Ectodermal cell (in vitro differentiated cells): ENCODE results near the gene AP1M1.
"Not testable (repeated sequence)": the region's sequence is repeated elsewhere in the genome, so short reads cannot be mapped to it uniquely, and the experiment has no call there.

Experiments used
- H3K27ac ChIP-seq: 2 replicates; pipeline ENCODE4 v1.7.0; 2013; ENCODE audit warnings: mild to moderate bottlenecking, low read depth, low read length; ENCODE audit not compliant: insufficient read depth, poor library complexity, severe bottlenecking
- H3K27me3 ChIP-seq: 2 replicates; pipeline ENCODE4 v1.7.0; 2013; ENCODE audit warnings: mild to moderate bottlenecking, low read length; ENCODE audit not compliant: insufficient read depth, control insufficient read depth, poor library complexity, severe bottlenecking
- H3K36me3 ChIP-seq: one replicate; pipeline ENCODE4 v1.7.0; 2013; ENCODE audit warnings: low read length; ENCODE audit not compliant: control insufficient read depth, insufficient read depth
- H3K4me1 ChIP-seq: one replicate; pipeline ENCODE4 v1.7.0; 2013; ENCODE audit warnings: low read length; ENCODE audit not compliant: control insufficient read depth, insufficient read depth
- H3K4me3 ChIP-seq: 2 replicates; pipeline ENCODE4 v1.7.0; 2013; ENCODE audit warnings: low read depth, low read length, control low read depth; ENCODE audit not compliant: insufficient read depth
- H3K9me3 ChIP-seq: 2 replicates; pipeline ENCODE4 v1.7.0; 2013; ENCODE audit warnings: mild to moderate bottlenecking, low read length, moderate library complexity; ENCODE audit not compliant: control insufficient read depth
- WGBS, 2 experiments: methylation state at CpG; one replicate each; pipeline ENCODE4 v1.1.7; 2013; ENCODE audit warnings: missing lambda C conversion rate in 2 of 2; 5-methylcytosine and 5-hydroxymethylcytosine counted together

AP1M1 gene

DNA sequence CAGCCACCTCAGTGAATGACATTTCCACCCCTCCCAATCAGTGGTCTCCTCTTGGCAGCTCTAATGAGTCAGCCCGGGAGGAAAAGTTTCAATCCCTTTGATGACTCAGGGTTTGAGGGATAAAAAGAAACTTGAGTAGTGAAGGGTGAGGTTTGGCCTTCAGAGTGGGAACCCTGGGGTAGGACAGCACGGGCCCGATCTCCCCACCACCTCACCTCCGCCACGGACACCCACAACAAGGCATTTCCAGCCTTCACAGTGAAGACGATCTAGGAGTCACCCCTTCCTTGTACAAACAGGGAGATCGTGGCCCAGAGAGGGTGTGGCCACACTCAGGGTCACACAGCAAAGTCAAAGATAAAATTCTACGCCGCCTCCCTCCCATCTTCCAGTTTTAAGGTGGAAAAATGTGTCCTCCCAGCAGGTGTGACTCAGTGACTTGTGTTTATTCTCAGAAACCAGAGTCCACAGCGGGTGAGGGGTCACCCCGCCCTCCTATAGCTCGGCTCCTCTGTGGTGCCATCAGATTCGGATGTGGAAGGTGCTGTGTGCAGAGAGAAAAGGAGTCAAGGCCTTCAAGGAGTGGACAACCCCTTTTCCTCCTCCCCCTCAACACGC, 36.7 kb upstream of the AP1M1 start:
- Histone ChIP-seq H3K27me3 (no peaks in the 10 kb centered on the region), H3K36me3 (no peaks in the 10 kb centered on the region), H3K4me1 (no peaks in the 10 kb centered on the region), H3K27ac (no peak overlapping the region), H3K4me3 (no peak overlapping the region), H3K9me3 (no peaks in the 10 kb centered on the region)
- WGBS, 2 experiments = 74 to 79% methylated on average over 14 of the region's 14 CpGs

DNA sequence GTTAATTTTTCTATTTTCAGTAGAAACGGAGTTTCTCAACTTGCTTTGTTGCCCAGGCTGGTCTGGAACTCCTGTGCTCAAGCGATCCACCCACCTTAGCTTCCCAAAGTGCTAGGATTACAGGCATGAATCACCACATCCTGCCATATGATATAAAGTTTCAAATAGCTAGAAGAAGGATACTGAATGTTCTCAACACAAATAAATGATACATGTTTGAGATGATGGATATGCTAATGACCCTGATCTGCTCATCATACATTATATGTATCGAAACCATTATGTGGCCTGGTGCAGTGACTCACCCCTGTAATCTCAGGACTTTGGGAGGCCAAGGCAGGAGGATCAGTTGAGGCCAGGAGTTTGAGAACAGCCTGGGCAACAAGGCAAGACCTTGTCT, 35.9 kb upstream of the AP1M1 start:
- no peaks in the 10 kb centered on the region for H3K27me3 ChIP-seq
- H3K36me3 ChIP-seq = no peaks in the 10 kb centered on the region
- no peaks in the 10 kb centered on the region for H3K9me3 ChIP-seq
- no peak overlapping the region for H3K4me3 ChIP-seq
- no peaks in the 10 kb centered on the region for H3K4me1 ChIP-seq
- no peak overlapping the region for H3K27ac ChIP-seq
- 84 to 90% methylated on average over 3 of the region's 3 CpGs for WGBS, 2 experiments

DNA sequence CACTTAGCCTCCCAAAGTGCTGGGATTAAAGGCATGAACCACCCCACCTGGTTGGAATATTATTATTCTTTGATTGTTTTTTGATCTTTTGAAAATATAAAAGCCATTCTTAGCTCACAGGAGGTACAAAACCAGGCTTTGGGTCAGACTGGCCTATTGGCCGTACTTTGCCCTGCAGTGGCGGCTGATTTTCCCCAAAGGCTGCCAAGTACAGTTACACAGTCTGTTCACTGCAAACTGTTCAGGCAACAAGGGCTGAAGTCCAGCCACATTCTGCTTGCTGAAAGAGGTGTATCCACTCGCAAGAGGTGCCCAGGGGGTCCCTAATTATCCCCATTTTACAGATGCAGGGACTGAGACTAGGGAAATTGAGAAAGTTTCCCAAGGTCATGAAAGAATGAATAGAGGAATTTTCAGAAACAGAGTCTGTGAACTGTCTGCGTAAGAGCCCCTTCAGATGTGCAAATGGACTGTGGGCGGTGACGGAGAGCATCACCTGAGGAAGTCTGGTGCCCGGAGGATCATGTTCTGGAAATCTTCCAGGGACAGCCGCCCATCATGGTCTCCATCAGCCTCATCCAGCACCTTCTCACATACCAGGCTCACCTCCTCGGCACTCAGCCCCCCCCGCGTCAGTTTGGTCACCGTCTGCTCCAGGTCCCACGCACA, 33.4 kb upstream of the AP1M1 start:
- Histone ChIP-seq H3K4me3 (no peak overlapping the region), H3K36me3 (no peaks in the 10 kb centered on the region), H3K9me3 (no peaks in the 10 kb centered on the region), H3K4me1 (no peaks in the 10 kb centered on the region), H3K27me3 (no peaks in the 10 kb centered on the region), H3K27ac (no peak overlapping the region)
- WGBS, 2 experiments = 85 to 88% methylated on average over 13 of the region's 13 CpGs

DNA sequence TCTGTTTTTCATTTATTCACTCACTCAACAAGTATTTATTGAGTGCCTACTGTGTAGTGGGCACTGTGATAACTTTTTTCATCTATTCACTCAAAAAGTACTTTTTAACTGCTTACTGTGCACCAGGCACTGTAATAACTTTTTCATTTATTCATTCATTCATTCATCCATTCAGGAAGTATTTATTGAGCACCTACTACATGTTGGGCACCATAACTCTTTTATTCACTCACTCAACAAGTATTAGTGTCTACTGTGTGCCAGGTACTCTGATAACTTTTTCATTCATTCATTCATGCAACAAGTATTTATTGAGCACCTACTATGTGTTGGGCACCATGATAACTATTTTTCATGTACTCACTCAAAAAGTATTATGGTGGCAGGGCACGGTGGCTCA, 31.3 kb upstream of the AP1M1 start:
- H3K36me3 ChIP-seq = no peaks in the 10 kb centered on the region
- no peaks in the 10 kb centered on the region for H3K9me3 ChIP-seq
- no peaks in the 10 kb centered on the region for H3K4me1 ChIP-seq
- H3K27me3 ChIP-seq = no peaks in the 10 kb centered on the region
- H3K4me3 ChIP-seq = no peak overlapping the region
- WGBS, 2 experiments = 80 to 90% methylated on average over 1 of the region's 1 CpG
- H3K27ac ChIP-seq = no peak overlapping the region

DNA sequence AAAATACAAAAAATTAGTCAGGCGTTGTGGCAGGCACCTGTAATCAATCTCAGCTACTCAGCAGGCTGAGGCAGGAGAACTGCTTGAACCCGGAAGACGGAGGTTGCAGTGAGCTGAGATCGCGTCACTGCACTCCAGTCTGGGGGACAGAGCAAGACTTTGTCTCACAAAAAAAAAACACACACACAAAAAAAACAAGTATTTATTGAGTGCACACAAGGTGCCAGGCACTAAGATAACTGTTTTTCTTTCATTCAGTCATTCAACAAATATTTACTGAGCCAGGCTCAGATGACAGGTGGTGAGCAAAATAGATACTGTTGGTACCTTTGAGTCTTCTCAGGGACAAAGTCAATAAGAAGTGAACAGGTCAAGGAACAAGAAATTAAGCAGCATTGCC, 30.7 kb upstream of the AP1M1 start:
- Histone ChIP-seq H3K36me3 (no peaks in the 10 kb centered on the region), H3K27ac (no peak overlapping the region), H3K4me3 (no peak overlapping the region), H3K9me3 (no peaks in the 10 kb centered on the region), H3K27me3 (no peaks in the 10 kb centered on the region), H3K4me1 (no peaks in the 10 kb centered on the region)
- 92% methylated on average over 5 of the region's 5 CpGs for WGBS, 2 experiments

DNA sequence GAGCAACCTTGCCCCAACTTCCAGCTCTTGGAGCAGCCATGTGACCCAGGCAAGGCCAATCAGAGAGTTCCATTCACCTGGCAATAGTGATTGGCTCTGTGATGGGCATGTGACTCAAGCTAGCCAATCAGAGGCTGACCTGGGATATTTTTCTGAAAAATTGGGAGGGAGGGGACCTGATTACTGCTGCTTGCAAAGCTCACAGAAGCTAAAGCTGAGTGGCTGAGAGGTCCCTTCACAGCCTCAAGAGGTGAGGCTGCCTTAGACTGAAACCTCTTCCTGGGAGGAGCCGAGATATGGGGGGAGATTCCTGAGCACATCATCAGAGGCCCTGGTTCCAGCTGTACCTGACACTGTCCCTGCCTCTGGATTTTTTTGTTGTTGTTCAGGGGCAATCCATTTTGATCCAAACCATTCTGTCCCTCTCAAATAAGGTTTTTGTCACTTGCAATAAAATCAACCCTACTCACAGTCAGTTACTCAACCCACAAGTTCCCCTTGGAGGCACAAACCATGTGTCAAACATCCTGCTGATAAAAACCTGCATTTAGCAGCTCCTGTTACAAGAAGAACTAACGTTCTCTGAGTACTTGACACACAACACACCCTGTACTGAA, 29.1 kb upstream of the AP1M1 start:
- WGBS, 2 experiments = 80 to 89% methylated on average over 2 of the region's 2 CpGs
- H3K36me3 ChIP-seq = no peaks in the 10 kb centered on the region
- H3K4me3 ChIP-seq = no peak overlapping the region
- H3K27ac ChIP-seq = no peak overlapping the region
- H3K9me3 ChIP-seq = no peaks in the 10 kb centered on the region
- no peaks in the 10 kb centered on the region for H3K4me1 ChIP-seq
- no peaks in the 10 kb centered on the region for H3K27me3 ChIP-seq

DNA sequence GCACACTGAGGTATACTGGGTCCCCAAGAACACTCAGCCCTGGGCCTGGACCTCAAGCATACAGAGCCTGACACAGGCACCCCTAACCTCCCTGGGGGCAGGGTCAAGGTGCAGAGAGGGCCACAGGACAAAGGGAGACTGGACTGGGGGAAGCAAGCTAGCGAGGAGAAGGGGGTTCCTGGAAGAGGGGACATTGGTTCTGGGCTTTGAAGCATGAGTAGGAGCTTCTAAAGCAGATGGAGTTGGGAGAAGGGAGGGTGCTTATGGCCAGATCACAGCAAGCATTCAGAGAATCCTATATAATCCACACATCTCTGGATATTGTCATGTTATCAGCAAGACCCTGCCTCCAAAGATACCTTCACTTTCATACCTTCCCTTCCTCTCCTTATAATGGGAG, 27.6 kb upstream of the AP1M1 start:
- Histone ChIP-seq H3K27me3 (no peaks in the 10 kb centered on the region), H3K36me3 (no peaks in the 10 kb centered on the region), H3K9me3 (no peaks in the 10 kb centered on the region), H3K27ac (no peak overlapping the region), H3K4me1 (no peaks in the 10 kb centered on the region), H3K4me3 (no peak overlapping the region)
- WGBS, 2 experiments = 76 to 81% methylated on average over 1 of the region's 1 CpG

DNA sequence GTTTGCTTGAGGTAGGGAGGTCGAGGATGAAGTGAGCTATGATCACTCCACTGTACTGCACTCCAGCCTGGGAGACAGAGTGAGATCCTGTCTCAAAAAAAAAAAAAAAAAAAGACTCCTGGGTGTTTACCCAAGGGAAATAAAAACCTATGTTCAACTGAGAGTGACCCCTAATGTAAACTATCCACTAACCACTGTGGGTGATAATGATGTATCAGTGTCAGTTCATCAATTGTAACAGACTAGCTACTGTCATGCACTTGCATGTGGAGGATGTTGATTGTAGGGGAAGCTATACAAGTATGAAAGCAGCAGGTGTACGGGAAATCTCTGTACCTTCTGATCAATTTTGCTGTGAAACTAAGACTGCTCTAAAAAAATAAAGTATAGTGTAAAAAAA, 21.8 kb upstream of the AP1M1 start:
- Histone ChIP-seq H3K4me3 (no peak overlapping the region), H3K27me3 (no peaks in the 10 kb centered on the region), H3K36me3 (no peaks in the 10 kb centered on the region), H3K27ac (no peak overlapping the region), H3K4me1 (no peaks in the 10 kb centered on the region), H3K9me3 (no peaks in the 10 kb centered on the region)
- WGBS, 2 experiments = 75 to 82% methylated on average over 1 to 2 of the region's 2 CpGs

DNA sequence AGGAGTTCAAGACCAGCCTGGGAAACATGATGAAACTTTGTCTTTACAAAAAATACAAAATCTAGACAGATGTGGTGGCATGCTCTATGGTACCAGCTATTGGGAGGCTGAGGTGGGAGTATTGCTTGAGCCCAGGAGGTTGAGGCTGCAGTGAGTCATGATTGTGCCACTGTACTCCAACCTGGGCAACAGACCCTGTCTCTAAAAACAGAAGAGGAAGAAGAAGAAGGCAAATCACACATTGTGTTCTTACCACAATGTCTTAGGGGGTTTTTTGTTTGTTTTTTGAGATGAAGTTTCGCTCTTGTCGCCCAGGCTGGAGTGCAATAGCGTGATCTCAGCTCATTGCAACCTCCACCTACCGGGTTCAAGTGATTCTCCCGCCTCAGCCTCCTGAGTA, 18.8 kb upstream of the AP1M1 start:
- H3K36me3 ChIP-seq, H3K27ac ChIP-seq, H3K9me3 ChIP-seq, H3K4me1 ChIP-seq, H3K4me3 ChIP-seq, H3K27me3 ChIP-seq: not testable (repeated sequence)
- WGBS, 2 experiments = 88 to 94% methylated on average over 5 of the region's 5 CpGs

DNA sequence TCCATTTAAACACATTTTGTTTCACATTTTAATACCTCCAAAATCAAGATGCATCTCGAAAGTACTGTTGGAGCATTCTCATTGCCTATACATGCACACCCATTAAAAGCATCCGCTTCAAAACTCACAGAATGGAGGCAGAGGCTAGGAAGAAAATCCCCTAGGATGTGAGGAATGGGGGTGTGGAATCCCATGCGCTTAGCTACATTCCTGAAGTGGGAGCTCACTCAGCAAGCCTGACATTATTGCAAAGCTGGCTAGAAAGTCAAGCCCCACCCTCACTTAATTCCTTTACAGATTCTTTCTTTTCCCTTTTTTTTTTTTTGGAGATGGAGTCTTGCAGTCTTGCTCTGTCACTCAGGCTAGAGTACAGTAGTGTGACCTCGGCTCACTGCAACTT, 17.1 kb upstream of the AP1M1 start:
- Histone ChIP-seq H3K27me3 (no peaks in the 10 kb centered on the region), H3K36me3 (no peaks in the 10 kb centered on the region), H3K27ac (no peak overlapping the region), H3K4me1 (no peaks in the 10 kb centered on the region), H3K4me3 (no peak overlapping the region), H3K9me3 (no peaks in the 10 kb centered on the region)
- WGBS, 2 experiments = 75 to 78% methylated on average over 4 of the region's 4 CpGs
